Hepatocyte (in vitro differentiated cells): ENCODE data around the gene IGIP. TPM values are rescaled to one million over a fixed set of nuclear protein-coding genes. Genes with fewer than 3 reads are reported as not detected.

Source experiments
- DNase-seq: peaks from one replicate; pipeline ENCODE4 v3.0.0-alpha.2; 2016; ENCODE audit warnings: low spot score
- H2AFZ ChIP-seq: fragments of 200-600 bp; sonication (generic); 2 replicates; pipeline ENCODE4 v1.6.0; 2016; ENCODE audit warnings: antibody characterized with exemption, mild to moderate bottlenecking
- H3K27ac ChIP-seq: fragments of 200-600 bp; sonication (generic); 2 replicates; pipeline ENCODE4 v1.5.1; 2016; ENCODE audit warnings: mild to moderate bottlenecking
- H3K27me3 ChIP-seq: fragments of 200-600 bp; sonication (generic); 2 replicates; pipeline ENCODE4 v1.6.1; 2016
- H3K36me3 ChIP-seq: fragments of 200-600 bp; sonication (generic); replicated peaks from 2 replicates; pipeline ENCODE4 v1.5.1; 2016; ENCODE audit warnings: low read depth; ENCODE audit not compliant: insufficient read depth
- H3K4me1 ChIP-seq: fragments of 200-600 bp; sonication (generic); 2 replicates; pipeline ENCODE4 v1.5.1; 2016; ENCODE audit warnings: mild to moderate bottlenecking, moderate library complexity; ENCODE audit not compliant: insufficient read depth
- H3K4me2 ChIP-seq: fragments of 200-600 bp; sonication (generic); 2 replicates; pipeline ENCODE4 v1.6.0; 2016
- H3K4me3 ChIP-seq: fragments of 200-600 bp; sonication (generic); 2 replicates; pipeline ENCODE4 v1.5.1; 2016; ENCODE audit warnings: mild to moderate bottlenecking
- H3K79me2 ChIP-seq: fragments of 200-600 bp; sonication (generic); 2 replicates; pipeline ENCODE4 v1.6.0; 2017; ENCODE audit warnings: mild to moderate bottlenecking
- H3K9me2 ChIP-seq: fragments of 200-600 bp; sonication (generic); replicated peaks from 2 replicates; pipeline ENCODE4 v1.6.0; 2017; ENCODE audit warnings: mild to moderate bottlenecking; ENCODE audit not compliant: insufficient read depth
- H3K9me3 ChIP-seq: fragments of 200-600 bp; sonication (generic); 2 replicates; pipeline ENCODE4 v1.5.1; 2016; ENCODE audit warnings: low read depth, mild to moderate bottlenecking
- H4K20me1 ChIP-seq: fragments of 200-600 bp; sonication (generic); 2 replicates; pipeline ENCODE4 v1.6.0; 2016; ENCODE audit warnings: mild to moderate bottlenecking; ENCODE audit not compliant: insufficient read depth, poor library complexity, severe bottlenecking
- CTCF ChIP-seq: fragments of 200-600 bp; sonication (generic); IDR thresholded peaks from 2 replicates; pipeline ENCODE4 v1.5.1; 2016; ENCODE audit warnings: antibody characterized with exemption, mild to moderate bottlenecking; ENCODE audit not compliant: poor library complexity
- EZH2 ChIP-seq: fragments of 200-600 bp; sonication (generic); IDR thresholded peaks from 2 replicates; pipeline ENCODE4 v1.6.1; 2016; ENCODE audit warnings: antibody characterized with exemption, mild to moderate bottlenecking, borderline replicate concordance
- EZH2phosphoT487 ChIP-seq: fragments of 200-600 bp; sonication (generic); IDR thresholded peaks from one replicate; pipeline ENCODE4 v1.6.1; 2018; ENCODE audit warnings: antibody characterized with exemption, mild to moderate bottlenecking, low read depth, moderate library complexity; ENCODE audit not compliant: unreplicated experiment, severe bottlenecking
- WGBS: methylation state at CpG from one replicate; pipeline ENCODE4 v1.1.6; 2016; ENCODE audit warnings: low lambda C conversion rate; ENCODE audit errors: missing lambda C conversion rate; 5-methylcytosine and 5-hydroxymethylcytosine counted together
- polyA plus RNA-seq: library from polyadenylated mRNA; unstranded; fragments of >200 nt; fragmentation: Nextera tagmentation; extraction: Ambion mirVana; gene quantifications from 2 replicates; pipeline ENCODE4 v1.2.1, GENCODE V29; 2016
- total RNA-seq: library from RNA; depleted of rRNA; stranded (reverse); fragments of >200 nt; gene quantifications from 2 replicates; pipeline ENCODE4 v1.2.3, GENCODE V29; 2014

IGIP gene
- total and polyA plus RNA-seq, 2 experiments from 2014 or later, result 0.50 to 7.2 TPM

- H3K27ac ChIP-seq, result no peak overlapping the region
- TF ChIP-seq EZH2phosphoT487 (no peak), CTCF (no peak), EZH2 (no peak)
- peak overlapping the region; percentile 98 for H3K4me2 ChIP-seq
- H4K20me1 ChIP-seq, result peaks cover 29% of the 10 kb centered on the region
- H2AFZ ChIP-seq, result no peak overlapping the region
- no peaks in the 10 kb centered on the region for H3K9me3 ChIP-seq
- H3K4me3 ChIP-seq, result no peak overlapping the region
- WGBS, result 44% methylated on average over 3 of the region's 3 CpGs
- no peaks in the 10 kb centered on the region for H3K36me3 ChIP-seq
- H3K4me1 ChIP-seq, result peaks cover 31% of the 10 kb centered on the region
- DNase-seq, result no peak
- H3K79me2 ChIP-seq, result peaks cover 73% of the 10 kb centered on the region
- H3K9me2 ChIP-seq, result no peaks in the 10 kb centered on the region
- H3K27me3 ChIP-seq, result peaks cover 1% of the 10 kb centered on the region
These were observed 8.2 kb upstream of the IGIP start for GRCh38 chr5:140117523-140117922.

- Histone ChIP-seq H3K4me1 (peaks cover 24% of the 10 kb centered on the region), H3K27me3 (no peaks in the 10 kb centered on the region), H3K4me3 (no peak overlapping the region), H3K79me2 (peaks cover 74% of the 10 kb centered on the region), H3K36me3 (no peaks in the 10 kb centered on the region), H3K27ac (no peak overlapping the region), H2AFZ (no peak overlapping the region), H4K20me1 (peaks cover 28% of the 10 kb centered on the region), H3K9me3 (no peaks in the 10 kb centered on the region), H3K4me2 (no peak overlapping the region), H3K9me2 (no peaks in the 10 kb centered on the region)
- TF ChIP-seq CTCF (no peak), EZH2phosphoT487 (no peak), EZH2 (no peak)
- DNase-seq, result no peak
- 72% methylated on average over 3 of the region's 3 CpGs for WGBS
These were observed 7.3 kb upstream of the IGIP start for GRCh38 chr5:140118302-140118936.

DNA sequence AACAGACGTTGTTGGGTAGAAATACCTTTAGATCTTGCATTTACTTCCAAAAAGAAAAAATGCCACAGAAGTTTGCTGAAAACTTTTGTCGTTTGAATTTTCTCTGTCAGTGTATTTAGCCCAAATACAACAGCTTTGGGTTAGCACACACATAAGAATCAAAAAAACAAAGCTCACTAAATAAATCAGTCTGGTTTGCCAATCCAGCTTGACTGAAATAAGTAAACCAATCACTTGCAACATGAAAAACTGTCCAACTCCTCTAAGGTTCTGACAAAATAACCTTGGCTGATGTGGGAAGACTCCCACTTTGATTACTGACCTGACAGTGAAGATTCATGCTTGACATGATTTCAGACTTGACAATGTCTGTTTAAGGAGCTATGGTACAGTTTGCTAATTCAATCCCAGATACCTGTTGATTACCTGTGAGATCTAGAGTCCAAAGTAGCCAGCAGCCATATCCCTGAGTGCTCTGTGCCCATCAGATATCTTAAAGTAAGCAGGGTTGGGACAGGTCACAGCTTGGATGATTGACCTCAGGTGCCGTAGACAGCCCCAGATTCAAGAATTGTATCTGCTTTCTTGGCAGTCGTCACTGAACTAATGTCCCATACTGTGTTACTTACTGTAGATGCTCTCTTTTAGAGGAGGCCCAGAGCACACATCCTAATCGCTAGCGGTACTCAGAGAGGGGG, 727 bp downstream of the IGIP start:
- DNase-seq, result no peak
- Histone ChIP-seq H3K4me3 (no peak overlapping the region), H4K20me1 (no peaks in the 10 kb centered on the region), H2AFZ (no peak overlapping the region), H3K36me3 (no peaks in the 10 kb centered on the region), H3K79me2 (peaks cover 41% of the 10 kb centered on the region), H3K4me2 (no peak overlapping the region), H3K9me3 (no peaks in the 10 kb centered on the region), H3K4me1 (no peaks in the 10 kb centered on the region), H3K27ac (no peak overlapping the region), H3K9me2 (no peaks in the 10 kb centered on the region), H3K27me3 (no peaks in the 10 kb centered on the region)
- TF ChIP-seq EZH2phosphoT487, result no peak
- WGBS, result 87% methylated on average over 6 of the region's 6 CpGs

- H3K4me2 ChIP-seq, result no peak overlapping the region
- no peaks in the 10 kb centered on the region for H3K4me1 ChIP-seq
- H3K4me3 ChIP-seq, result no peak overlapping the region
- no peaks in the 10 kb centered on the region for H3K9me3 ChIP-seq
- H3K27me3 ChIP-seq, result no peaks in the 10 kb centered on the region
- H3K36me3 ChIP-seq, result no peaks in the 10 kb centered on the region
- WGBS, result 89% methylated on average over 5 of the region's 5 CpGs
- no peaks in the 10 kb centered on the region for H3K9me2 ChIP-seq
- no peak overlapping the region for H3K27ac ChIP-seq
- H2AFZ ChIP-seq, result no peak overlapping the region
- H4K20me1 ChIP-seq, result no peaks in the 10 kb centered on the region
- no peak for DNase-seq
- H3K79me2 ChIP-seq, result peaks cover 30% of the 10 kb centered on the region
- TF ChIP-seq EZH2phosphoT487 (no peak), CTCF (no peak), EZH2 (no peak)
These were observed 2.6 kb downstream of the IGIP start for GRCh38 chr5:140128376-140128775.
